GM12878 (cell line): ENCODE measurements around the gene MCFD2. TPM values are rescaled to one million over a fixed set of nuclear protein-coding genes. Genes with fewer than 3 reads are reported as not detected.

Experiments used
- ATAC-seq: fragments of 200-7000 bp; cut with Tn5 transposase; 3 replicates; pipeline ENCODE4 v1.9.1; 2020; ENCODE audit warnings: mild to moderate bottlenecking, moderate library complexity
- BruUV-seq: library from RNA; stranded (reverse); fragments of 400-500 nt; replicated peaks from 2 replicates; lab custom pipeline; 2021; lab: Mats Ljungman, UMichigan
- CTCF ChIA-PET: fragments of 300-600 bp; sonication (Branson Sonifier 250); formaldehyde crosslinking; extraction: SDS; loops from one replicate; lab custom pipeline; 2021; ENCODE audit warnings: inconsistent platforms; lab: Yijun Ruan, JAX
- POLR2A ChIA-PET: fragments of 350-600 bp; formaldehyde crosslinking; extraction: SDS; loops from one replicate; lab custom pipeline; 2021; ENCODE audit warnings: inconsistent platforms; lab: Charles Lee
- RAD21 ChIA-PET: fragments of 300-600 bp; sonication (Branson Sonifier 250); formaldehyde crosslinking; loops from one replicate; lab custom pipeline; 2023; ENCODE audit warnings: antibody characterized with exemption; ENCODE audit not compliant: unreplicated experiment; lab: Charles Lee
- SMC1A ChIA-PET: fragments of 300-600 bp; sonication (Branson Sonifier 250); formaldehyde crosslinking; loops from one replicate; lab custom pipeline; 2023; ENCODE audit not compliant: unreplicated experiment, uncharacterized antibody; lab: Charles Lee
- DNase-seq: peaks from one replicate; pipeline ENCODE4 v3.0.0-alpha.2; 2011; ENCODE audit warnings: low read depth, low spot score
- FAIRE-seq: peaks from 3 replicates; lab custom pipeline; 2011; peaks lifted over from hg19 to GRCh38; lab: Jason Lieb, UNC
- H2AFZ ChIP-seq: 2 replicates; pipeline ENCODE4 v1.6.0; 2011; ENCODE audit warnings: low read depth, low read length, control low read depth; ENCODE audit not compliant: control insufficient read depth
- H3K27ac ChIP-seq: 2 replicates; pipeline ENCODE4 v1.5.1; 2011; ENCODE audit warnings: control low read depth; ENCODE audit not compliant: control insufficient read depth, insufficient read depth
- H3K27me3 ChIP-seq, 2 experiments: replicated peaks in 1 of 2; 2 replicates each; pipeline versions ENCODE4 v1.6.0 to v1.6.1; 2011; ENCODE audit warnings: low read length in 1 of 2; ENCODE audit not compliant: control insufficient read depth in 2 of 2, insufficient read depth in 2 of 2
- H3K36me3 ChIP-seq, 2 experiments: 2 replicates each; pipeline ENCODE4 v1.5.1; 2011; ENCODE audit warnings: low read length in 1 of 2; ENCODE audit not compliant: control insufficient read depth in 2 of 2, insufficient read depth in 2 of 2
- H3K4me1 ChIP-seq: 2 replicates; pipeline ENCODE4 v1.6.1; 2011; ENCODE audit warnings: mild to moderate bottlenecking, low read length, moderate library complexity, mixed read lengths; ENCODE audit not compliant: control insufficient read depth, insufficient read depth
- H3K4me2 ChIP-seq: 2 replicates; pipeline ENCODE4 v1.6.0; 2011; ENCODE audit warnings: control low read depth; ENCODE audit not compliant: control insufficient read depth, insufficient read depth
- H3K4me3 ChIP-seq: fragments of 200-600 bp; sonication (generic); 2 replicates; pipeline ENCODE4 v1.5.1; 2016
- H3K79me2 ChIP-seq: 2 replicates; pipeline ENCODE4 v1.6.0; 2011; ENCODE audit warnings: low read length; ENCODE audit not compliant: control insufficient read depth, insufficient read depth
- H3K9ac ChIP-seq: 2 replicates; pipeline ENCODE4 v1.8.0; 2011; ENCODE audit warnings: low read length, control low read depth, mixed read lengths; ENCODE audit not compliant: control insufficient read depth, insufficient read depth
- H3K9me3 ChIP-seq: replicated peaks from 3 replicates; pipeline ENCODE4 v1.5.1; 2011; ENCODE audit warnings: mild to moderate bottlenecking, low read length; ENCODE audit not compliant: control insufficient read depth, insufficient read depth
- H4K20me1 ChIP-seq: 2 replicates; pipeline ENCODE4 v1.6.0; 2011; ENCODE audit not compliant: control insufficient read depth, insufficient read depth
- ASH2L ChIP-seq: fragments of 300-600, 200-600 bp; sonication (generic); IDR thresholded peaks from 2 replicates; pipeline ENCODE4 v1.6.1; 2017; ENCODE audit warnings: low read depth, mild to moderate bottlenecking, borderline replicate concordance
- BACH1 ChIP-seq: fragments of 450-650 bp; IDR thresholded peaks from 2 replicates; pipeline ENCODE4 v1.6.1; 2017; ENCODE audit warnings: mild to moderate bottlenecking, borderline replicate concordance
- BCL11A ChIP-seq: IDR thresholded peaks from 2 replicates; pipeline ENCODE4 v1.6.1; 2011; ENCODE audit warnings: low read depth, low read length
- BMI1 ChIP-seq: fragments of 450-650 bp; IDR thresholded peaks from 2 replicates; pipeline ENCODE4 v1.6.1; 2016; ENCODE audit warnings: mild to moderate bottlenecking, moderate library complexity, borderline replicate concordance
- BRCA1 ChIP-seq: IDR thresholded peaks from 2 replicates; pipeline ENCODE4 v1.6.1; 2011; ENCODE audit warnings: low read depth, low read length, improper control_type of control experiment
- CREB1 ChIP-seq: IDR thresholded peaks from 2 replicates; pipeline ENCODE4 v1.6.1; 2012; ENCODE audit warnings: low read depth, mild to moderate bottlenecking, inconsistent platforms
- JUND ChIP-seq: IDR thresholded peaks from 2 replicates; pipeline ENCODE4 v1.6.1; 2012; ENCODE audit warnings: low read depth, mild to moderate bottlenecking, low read length, improper control_type of control experiment, moderate library complexity
- MTA3 ChIP-seq: IDR thresholded peaks from 2 replicates; pipeline ENCODE4 v1.6.1; 2012; ENCODE audit warnings: low read length, inconsistent platforms, borderline replicate concordance
- POLR2AphosphoS5 ChIP-seq: IDR thresholded peaks from 2 replicates; pipeline ENCODE4 v1.6.1; 2011; ENCODE audit warnings: mild to moderate bottlenecking, low read length, inconsistent platforms
- POU2F2 ChIP-seq: IDR thresholded peaks from 3 replicates; pipeline ENCODE4 v1.6.1; 2011; ENCODE audit warnings: low read depth, mild to moderate bottlenecking, low read length, borderline replicate concordance
- YY1 ChIP-seq: IDR thresholded peaks from 2 replicates; pipeline ENCODE4 v1.6.1; 2011; ENCODE audit warnings: low read depth, mild to moderate bottlenecking, low read length
- WGBS: methylation state at CpG from one replicate; pipeline ENCODE4 v1.1.6; 2016; ENCODE audit warnings: low lambda C conversion rate; ENCODE audit not compliant: insufficient replicate concordance, insufficient coverage; ENCODE audit errors: missing lambda C conversion rate; 5-methylcytosine and 5-hydroxymethylcytosine counted together
- in situ Hi-C: fragments of 300-500 bp; cut with MboI; formaldehyde crosslinking; loops from 9 replicates; pipeline ENCODE4 v1.14.3; 2018; ENCODE audit warnings: mixed read lengths
- intact Hi-C: fragments of 100-400 bp; cut with micrococcal nuclease; formaldehyde crosslinking; loops from one replicate; pipeline ENCODE4 v1.14.2; 2022; ENCODE audit not compliant: unreplicated experiment
- polyA plus RNA-seq, 11 experiments: library from polyadenylated mRNA; depleted of rRNA in 4 of 11; unstranded in 6 of 11; stranded (reverse) in 5 of 11; fragments of >200 nt; fragmentation: Nextera tagmentation in 4 of 11; fragmentation: Illumina TruSeq in 1 of 11; extraction: Ambion mirVana in 4 of 11; extraction: Trizol in 1 of 11; gene quantifications; 1 replicate in 1 of 11; 2 replicates in 10 of 11; pipeline versions ENCODE4 v1.2.1 to v1.2.3, GENCODE V29; 2011 to 2016; ENCODE audit warnings: inconsistent platforms in 2 of 11, missing spikeins in 2 of 11, low read depth in 1 of 11
- total RNA-seq, 4 experiments: library from RNA; depleted of rRNA in 3 of 4; stranded (reverse); fragments of >200 nt in 3 of 4; fragmentation: Illumina TruSeq in 1 of 4; extraction: Trizol in 1 of 4; gene quantifications; 2 replicates each; pipeline versions ENCODE4 v1.2.1 to v1.2.3, GENCODE V29; 2013 to 2021
- TF ChIP-seq, protein P1 (sequence below): fragments of 450-650 bp; conservative IDR thresholded peaks from 2 replicates; pipeline ENCODE4 v1.6.1; 2017; ENCODE audit warnings: mild to moderate bottlenecking, moderate library complexity
- TF ChIP-seq, protein P2 (sequence below): fragments of 450-650 bp; IDR thresholded peaks from 2 replicates; pipeline ENCODE4 v1.6.1; 2017; ENCODE audit warnings: mild to moderate bottlenecking
- TF ChIP-seq, protein P3 (sequence below): fragments of 450-650 bp; IDR thresholded peaks from 2 replicates; pipeline ENCODE4 v1.6.1; 2016; ENCODE audit warnings: mild to moderate bottlenecking, moderate library complexity, borderline replicate concordance

MCFD2 gene
- total and polyA plus RNA-seq, 10 of the 15 experiments (the other 5 are each of a cell fraction or from before 2014, with no cell fraction given), result 35.0 to 57.3 (median 40.3) TPM

DNA sequence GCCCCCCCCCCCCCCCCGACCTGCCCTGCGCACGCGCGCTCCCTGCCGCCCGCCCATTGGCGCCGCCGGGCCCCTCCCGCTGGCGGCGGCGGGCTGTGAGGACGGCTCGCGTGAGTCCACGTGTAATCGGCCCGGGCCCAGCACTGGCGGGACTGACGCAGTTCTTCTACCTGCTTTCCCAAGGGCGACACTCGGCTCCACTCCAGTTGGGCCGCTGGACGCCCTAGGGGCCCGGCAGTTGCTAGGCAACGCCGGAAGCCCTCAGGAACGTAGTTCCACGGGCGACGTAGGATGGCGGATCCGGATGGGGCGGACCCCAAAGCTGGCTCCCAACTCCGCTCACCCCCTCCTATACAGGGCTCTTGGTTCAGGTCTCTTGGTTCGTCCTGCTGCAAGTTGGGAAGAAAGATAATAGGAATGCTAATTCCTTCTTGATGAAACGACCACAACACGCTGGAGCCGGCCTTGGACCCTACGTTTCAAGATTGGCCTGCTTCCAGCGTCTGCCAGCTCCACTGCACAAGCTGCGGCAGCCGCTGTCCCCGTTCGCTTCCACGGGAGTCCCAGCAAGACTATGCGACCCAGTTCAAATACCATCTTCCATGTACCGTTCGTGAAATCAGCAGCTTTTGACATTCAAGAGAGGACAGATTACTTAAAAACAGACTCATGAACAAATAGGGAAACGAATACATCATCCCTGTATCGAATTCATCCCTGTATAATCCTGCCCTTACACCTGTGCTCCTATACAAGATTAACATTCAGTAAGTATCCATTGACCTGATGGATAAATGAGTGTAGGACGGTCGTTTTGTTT is 415 bp upstream of the MCFD2 start:
- DNase-seq, result peak; percentile 40
- TSS peak; percentile 96 for BruUV-seq
- ATAC-seq, result peak; percentile 87
- H2AFZ ChIP-seq, result peak overlapping the region; percentile 98
- peak overlapping the region; percentile 84 for H3K4me3 ChIP-seq
- intact Hi-C loops (loop anchor here (1.0 kb wide), 1 partner anchor 67 kb away; no protein-coding TSS in a partner anchor), in situ Hi-C loops (loop anchor here (5.0 kb wide), 1 partner anchor 396 kb away; no protein-coding TSS in a partner anchor)
- H3K27ac ChIP-seq, result peak overlapping the region; percentile 64
- ChIA-PET POLR2A (interaction anchor here (0.8 to 1.7 kb wide), 4 partner anchors 15 to 67 kb away, joined by 3 to 16 read pairs (median 6); no protein-coding TSS in a partner anchor), SMC1A (interaction anchor here (1.0 to 4.7 kb wide), 4 partner anchors 28 to 406 kb away, joined by 3 to 23 read pairs (median 5); no protein-coding TSS in a partner anchor), CTCF (interaction anchor here (0.6 to 3.6 kb wide), 3 partner anchors 397 to 412 kb away, joined by 3 to 11 read pairs (median 9); no protein-coding TSS in a partner anchor), RAD21 (interaction anchor here (0.6 to 1.5 kb wide), 3 partner anchors 385 to 407 kb away, joined by 3 to 6 read pairs (median 4); no protein-coding TSS in a partner anchor)
- peak overlapping the region; percentile 90 for H3K4me2 ChIP-seq
- peak overlapping the region; percentile 67 for H3K9ac ChIP-seq
- no peaks in the 10 kb centered on the region for H3K9me3 ChIP-seq
- FAIRE-seq, result no peak
- peaks cover 18% of the 10 kb centered on the region for H3K79me2 ChIP-seq
- H3K36me3 ChIP-seq, result 0 out of 4 replicates have a peak, but pooled peaks cover 0 to 3% of the 10 kb centered on the region in 2 experiments
- H4K20me1 ChIP-seq, result 0 out of 2 replicates have a peak, but pooled peaks cover 2% of the 10 kb centered on the region
- 1% methylated on average over 31 of the region's 55 CpGs for WGBS
- H3K4me1 ChIP-seq, result peaks cover 16% of the 10 kb centered on the region
- H3K27me3 ChIP-seq, result no peaks in the 10 kb centered on the region
- TF ChIP-seq, protein P1, sequence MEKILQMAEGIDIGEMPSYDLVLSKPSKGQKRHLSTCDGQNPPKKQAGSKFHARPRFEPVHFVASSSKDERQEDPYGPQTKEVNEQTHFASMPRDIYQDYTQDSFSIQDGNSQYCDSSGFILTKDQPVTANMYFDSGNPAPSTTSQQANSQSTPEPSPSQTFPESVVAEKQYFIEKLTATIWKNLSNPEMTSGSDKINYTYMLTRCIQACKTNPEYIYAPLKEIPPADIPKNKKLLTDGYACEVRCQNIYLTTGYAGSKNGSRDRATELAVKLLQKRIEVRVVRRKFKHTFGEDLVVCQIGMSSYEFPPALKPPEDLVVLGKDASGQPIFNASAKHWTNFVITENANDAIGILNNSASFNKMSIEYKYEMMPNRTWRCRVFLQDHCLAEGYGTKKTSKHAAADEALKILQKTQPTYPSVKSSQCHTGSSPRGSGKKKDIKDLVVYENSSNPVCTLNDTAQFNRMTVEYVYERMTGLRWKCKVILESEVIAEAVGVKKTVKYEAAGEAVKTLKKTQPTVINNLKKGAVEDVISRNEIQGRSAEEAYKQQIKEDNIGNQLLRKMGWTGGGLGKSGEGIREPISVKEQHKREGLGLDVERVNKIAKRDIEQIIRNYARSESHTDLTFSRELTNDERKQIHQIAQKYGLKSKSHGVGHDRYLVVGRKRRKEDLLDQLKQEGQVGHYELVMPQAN, result peak; percentile 89; the same call in 1 of the 2 replicates
- TF ChIP-seq, protein P2, sequence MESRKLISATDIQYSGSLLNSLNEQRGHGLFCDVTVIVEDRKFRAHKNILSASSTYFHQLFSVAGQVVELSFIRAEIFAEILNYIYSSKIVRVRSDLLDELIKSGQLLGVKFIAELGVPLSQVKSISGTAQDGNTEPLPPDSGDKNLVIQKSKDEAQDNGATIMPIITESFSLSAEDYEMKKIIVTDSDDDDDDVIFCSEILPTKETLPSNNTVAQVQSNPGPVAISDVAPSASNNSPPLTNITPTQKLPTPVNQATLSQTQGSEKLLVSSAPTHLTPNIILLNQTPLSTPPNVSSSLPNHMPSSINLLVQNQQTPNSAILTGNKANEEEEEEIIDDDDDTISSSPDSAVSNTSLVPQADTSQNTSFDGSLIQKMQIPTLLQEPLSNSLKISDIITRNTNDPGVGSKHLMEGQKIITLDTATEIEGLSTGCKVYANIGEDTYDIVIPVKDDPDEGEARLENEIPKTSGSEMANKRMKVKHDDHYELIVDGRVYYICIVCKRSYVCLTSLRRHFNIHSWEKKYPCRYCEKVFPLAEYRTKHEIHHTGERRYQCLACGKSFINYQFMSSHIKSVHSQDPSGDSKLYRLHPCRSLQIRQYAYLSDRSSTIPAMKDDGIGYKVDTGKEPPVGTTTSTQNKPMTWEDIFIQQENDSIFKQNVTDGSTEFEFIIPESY, result no peak
- TF ChIP-seq MTA3, result no peak
- TF ChIP-seq JUND, result no peak
- TF ChIP-seq YY1, result peak; percentile 63
- peak; percentile 63; the same call in 1 of the 2 replicates for TF ChIP-seq BACH1
- no peak for TF ChIP-seq BCL11A
- TF ChIP-seq, protein P3, sequence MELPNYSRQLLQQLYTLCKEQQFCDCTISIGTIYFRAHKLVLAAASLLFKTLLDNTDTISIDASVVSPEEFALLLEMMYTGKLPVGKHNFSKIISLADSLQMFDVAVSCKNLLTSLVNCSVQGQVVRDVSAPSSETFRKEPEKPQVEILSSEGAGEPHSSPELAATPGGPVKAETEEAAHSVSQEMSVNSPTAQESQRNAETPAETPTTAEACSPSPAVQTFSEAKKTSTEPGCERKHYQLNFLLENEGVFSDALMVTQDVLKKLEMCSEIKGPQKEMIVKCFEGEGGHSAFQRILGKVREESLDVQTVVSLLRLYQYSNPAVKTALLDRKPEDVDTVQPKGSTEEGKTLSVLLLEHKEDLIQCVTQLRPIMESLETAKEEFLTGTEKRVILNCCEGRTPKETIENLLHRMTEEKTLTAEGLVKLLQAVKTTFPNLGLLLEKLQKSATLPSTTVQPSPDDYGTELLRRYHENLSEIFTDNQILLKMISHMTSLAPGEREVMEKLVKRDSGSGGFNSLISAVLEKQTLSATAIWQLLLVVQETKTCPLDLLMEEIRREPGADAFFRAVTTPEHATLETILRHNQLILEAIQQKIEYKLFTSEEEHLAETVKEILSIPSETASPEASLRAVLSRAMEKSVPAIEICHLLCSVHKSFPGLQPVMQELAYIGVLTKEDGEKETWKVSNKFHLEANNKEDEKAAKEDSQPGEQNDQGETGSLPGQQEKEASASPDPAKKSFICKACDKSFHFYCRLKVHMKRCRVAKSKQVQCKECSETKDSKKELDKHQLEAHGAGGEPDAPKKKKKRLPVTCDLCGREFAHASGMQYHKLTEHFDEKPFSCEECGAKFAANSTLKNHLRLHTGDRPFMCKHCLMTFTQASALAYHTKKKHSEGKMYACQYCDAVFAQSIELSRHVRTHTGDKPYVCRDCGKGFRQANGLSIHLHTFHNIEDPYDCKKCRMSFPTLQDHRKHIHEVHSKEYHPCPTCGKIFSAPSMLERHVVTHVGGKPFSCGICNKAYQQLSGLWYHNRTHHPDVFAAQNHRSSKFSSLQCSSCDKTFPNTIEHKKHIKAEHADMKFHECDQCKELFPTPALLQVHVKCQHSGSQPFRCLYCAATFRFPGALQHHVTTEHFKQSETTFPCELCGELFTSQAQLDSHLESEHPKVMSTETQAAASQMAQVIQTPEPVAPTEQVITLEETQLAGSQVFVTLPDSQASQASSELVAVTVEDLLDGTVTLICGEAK, result peak; percentile 85
- TF ChIP-seq BRCA1, result no peak
- TF ChIP-seq POLR2AphosphoS5, result no peak; the same call in none of the 2 replicates
- peak; percentile 99 for TF ChIP-seq BMI1
- peak; percentile 81 for TF ChIP-seq CREB1
- TF ChIP-seq ASH2L, result no peak
- peak; percentile 8; the same call in 1 of the 3 replicates for TF ChIP-seq POU2F2
